ENCODE measurements around the gene IKZF2. TPM values are rescaled to one million over a fixed set of nuclear protein-coding genes. Genes with fewer than 3 reads are reported as not detected.

IKZF2 gene
- total and polyA plus RNA-seq, 2 of the 4 experiments (the other 2 are of a cell fraction), result 2.1 to 25.5 TPM

DNA sequence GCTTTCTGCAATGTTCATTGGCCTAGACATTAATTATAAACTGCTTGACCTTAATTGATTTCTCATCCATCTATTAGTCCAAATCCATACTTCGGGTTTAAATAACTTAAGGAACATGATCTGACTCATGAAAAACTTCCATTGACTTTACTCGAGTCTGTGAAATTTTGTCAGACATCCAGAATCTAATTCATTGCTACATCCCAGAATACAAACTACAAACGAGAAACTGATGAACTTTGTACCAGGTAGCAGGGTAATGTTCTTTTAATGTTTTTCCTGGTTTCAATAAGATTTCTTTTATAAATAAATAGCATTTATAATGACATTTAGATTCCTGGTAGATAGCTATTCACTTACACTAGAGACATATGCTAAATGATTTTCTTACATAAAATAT is 36.0 kb upstream of the IKZF2 start:
- peak overlapping the region; percentile 28; the same call in 1 of the 2 replicates for H3K56ac ChIP-seq (ENCODE audit: extremely low read depth, insufficient read depth, low read length)
- H3K9ac ChIP-seq (ENCODE audit: low read depth, low read length), result no peak overlapping the region; the same call in 1 of the 2 replicates
- H3K18ac ChIP-seq (ENCODE audit: low read depth, low read length), result peak overlapping the region; percentile 87
- no peak for TF ChIP-seq RCOR1 (IDR thresholded peaks at IDR 0.05; ENCODE audit: insufficient replicate concordance, low read length)
- TF ChIP-seq FOS (IDR thresholded peaks at IDR 0.05; ENCODE audit: low read depth, low read length), result no peak
- TF ChIP-seq MAFK (IDR thresholded peaks at IDR 0.05; ENCODE audit: low read depth, low read length), result no peak
- TF ChIP-seq, protein P1, sequence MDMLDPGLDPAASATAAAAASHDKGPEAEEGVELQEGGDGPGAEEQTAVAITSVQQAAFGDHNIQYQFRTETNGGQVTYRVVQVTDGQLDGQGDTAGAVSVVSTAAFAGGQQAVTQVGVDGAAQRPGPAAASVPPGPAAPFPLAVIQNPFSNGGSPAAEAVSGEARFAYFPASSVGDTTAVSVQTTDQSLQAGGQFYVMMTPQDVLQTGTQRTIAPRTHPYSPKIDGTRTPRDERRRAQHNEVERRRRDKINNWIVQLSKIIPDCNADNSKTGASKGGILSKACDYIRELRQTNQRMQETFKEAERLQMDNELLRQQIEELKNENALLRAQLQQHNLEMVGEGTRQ (IDR thresholded peaks at IDR 0.05; ENCODE audit: low read depth, low read length), result no peak
- TF ChIP-seq CEBPB (IDR thresholded peaks at IDR 0.05; ENCODE audit: low read depth, low read length), result no peak
- TF ChIP-seq CHD1 (IDR thresholded peaks at IDR 0.05; ENCODE audit: low read depth, low read length), result no peak
- TF ChIP-seq, protein P2, sequence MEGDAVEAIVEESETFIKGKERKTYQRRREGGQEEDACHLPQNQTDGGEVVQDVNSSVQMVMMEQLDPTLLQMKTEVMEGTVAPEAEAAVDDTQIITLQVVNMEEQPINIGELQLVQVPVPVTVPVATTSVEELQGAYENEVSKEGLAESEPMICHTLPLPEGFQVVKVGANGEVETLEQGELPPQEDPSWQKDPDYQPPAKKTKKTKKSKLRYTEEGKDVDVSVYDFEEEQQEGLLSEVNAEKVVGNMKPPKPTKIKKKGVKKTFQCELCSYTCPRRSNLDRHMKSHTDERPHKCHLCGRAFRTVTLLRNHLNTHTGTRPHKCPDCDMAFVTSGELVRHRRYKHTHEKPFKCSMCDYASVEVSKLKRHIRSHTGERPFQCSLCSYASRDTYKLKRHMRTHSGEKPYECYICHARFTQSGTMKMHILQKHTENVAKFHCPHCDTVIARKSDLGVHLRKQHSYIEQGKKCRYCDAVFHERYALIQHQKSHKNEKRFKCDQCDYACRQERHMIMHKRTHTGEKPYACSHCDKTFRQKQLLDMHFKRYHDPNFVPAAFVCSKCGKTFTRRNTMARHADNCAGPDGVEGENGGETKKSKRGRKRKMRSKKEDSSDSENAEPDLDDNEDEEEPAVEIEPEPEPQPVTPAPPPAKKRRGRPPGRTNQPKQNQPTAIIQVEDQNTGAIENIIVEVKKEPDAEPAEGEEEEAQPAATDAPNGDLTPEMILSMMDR (conservative IDR thresholded peaks at IDR 0.05; ENCODE audit: low read depth, low read length), result no peak
- TF ChIP-seq MAZ (IDR thresholded peaks at IDR 0.05; ENCODE audit: borderline replicate concordance, low read depth, low read length), result no peak
- no peak for TF ChIP-seq POLR2A (IDR thresholded peaks at IDR 0.05; ENCODE audit: low read depth, low read length)
- no peak for TF ChIP-seq NFE2L2 (IDR thresholded peaks at IDR 0.05; ENCODE audit: low read depth, low read length)
- TF ChIP-seq RFX5 (IDR thresholded peaks at IDR 0.05; ENCODE audit: low read depth, low read length), result no peak
- TF ChIP-seq SMC3 (IDR thresholded peaks at IDR 0.05; ENCODE audit: low read depth, low read length), result no peak
- TF ChIP-seq RAD21 (IDR thresholded peaks at IDR 0.05; ENCODE audit: low read length), result no peak
- TF ChIP-seq BHLHE40 (IDR thresholded peaks at IDR 0.05; ENCODE audit: low read depth, low read length), result no peak
- no peak for TF ChIP-seq MXI1 (IDR thresholded peaks at IDR 0.05; ENCODE audit: borderline replicate concordance, low read depth, low read length)
- TF ChIP-seq, protein P3, sequence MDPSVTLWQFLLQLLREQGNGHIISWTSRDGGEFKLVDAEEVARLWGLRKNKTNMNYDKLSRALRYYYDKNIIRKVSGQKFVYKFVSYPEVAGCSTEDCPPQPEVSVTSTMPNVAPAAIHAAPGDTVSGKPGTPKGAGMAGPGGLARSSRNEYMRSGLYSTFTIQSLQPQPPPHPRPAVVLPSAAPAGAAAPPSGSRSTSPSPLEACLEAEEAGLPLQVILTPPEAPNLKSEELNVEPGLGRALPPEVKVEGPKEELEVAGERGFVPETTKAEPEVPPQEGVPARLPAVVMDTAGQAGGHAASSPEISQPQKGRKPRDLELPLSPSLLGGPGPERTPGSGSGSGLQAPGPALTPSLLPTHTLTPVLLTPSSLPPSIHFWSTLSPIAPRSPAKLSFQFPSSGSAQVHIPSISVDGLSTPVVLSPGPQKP (IDR thresholded peaks at IDR 0.05; ENCODE audit: borderline replicate concordance, low read depth, low read length), result no peak
- in situ Hi-C loops (cut with MboI; ENCODE audit: low sequenced_read_pairs), result no loop called here
- no peaks in the 10 kb centered on the region for H3K79me1 ChIP-seq (ENCODE audit: low read depth in 1 of 2, low read length in 2 of 2)
- H3K23ac ChIP-seq (ENCODE audit: low read depth, low read length), result peak overlapping the region; percentile 66; the same call in 1 of the 2 replicates
- H4K5ac ChIP-seq (ENCODE audit: low read depth, low read length), result no peak overlapping the region
- H4K20me1 ChIP-seq (ENCODE audit: insufficient read depth, low read length), result no peaks in the 10 kb centered on the region
- no peaks in the 10 kb centered on the region for H3K36me3 ChIP-seq (ENCODE audit: control insufficient read depth, insufficient read depth, low read length)
- H4K8ac ChIP-seq (ENCODE audit: low read depth in 2 of 2, low read length in 2 of 2), result peak overlapping the region; percentile 73 to 83
- ATAC-seq (ENCODE audit: low read depth) (no peak), DNase-seq (peak; percentile 24)
- H3K9me1 ChIP-seq (ENCODE audit: insufficient read depth, low read length), result peaks cover 5% of the 10 kb centered on the region; the same call in 1 of the 2 replicates
- peak overlapping the region; percentile 25; the same call in 1 of the 2 replicates for H3K14ac ChIP-seq (replicated peaks; ENCODE audit: low read depth, low read length)
- no peaks in the 10 kb centered on the region for H3K27me3 ChIP-seq (ENCODE audit: control insufficient read depth, insufficient read depth, low read length)
- CTCF ChIA-PET, result interaction anchor here (0.7 to 1.2 kb wide), 3 partner anchors 34 to 92 kb away, joined by 3 read pairs; no protein-coding TSS in a partner anchor
- no peak overlapping the region for H2AK5ac ChIP-seq (ENCODE audit: low read depth, low read length)
- peaks cover 5% of the 10 kb centered on the region; the same call in 1 of the 2 replicates for H3K4me1 ChIP-seq (ENCODE audit: control insufficient read depth, insufficient read depth, low read length)
- intact Hi-C loops (cut with micrococcal nuclease), result no loop called here
- no peak overlapping the region for H3K4me3 ChIP-seq (ENCODE audit: insufficient read depth, low read depth, low read length)
- H2AFZ ChIP-seq (replicated peaks; ENCODE audit: low read length, poor library complexity), result no peak overlapping the region
- H3K4ac ChIP-seq (ENCODE audit: low read depth, low read length), result peak overlapping the region; percentile 50
- BruUV-seq (replicated peaks), result no TSS peak
- peak overlapping the region; percentile 90 for H2BK20ac ChIP-seq (ENCODE audit: low read depth, low read length)
- peak overlapping the region; percentile 73; the same call in 1 of the 2 replicates for H3K27ac ChIP-seq (ENCODE audit: insufficient read depth, low read length)
- H4K91ac ChIP-seq (ENCODE audit: insufficient read depth, low read depth, low read length), result peak overlapping the region; percentile 27; the same call in 1 of the 2 replicates
- peak overlapping the region; percentile 26; the same call in 1 of the 2 replicates for H3K4me2 ChIP-seq (ENCODE audit: low read depth, low read length)
- H2BK120ac ChIP-seq (ENCODE audit: low read depth, low read length), result peak overlapping the region; percentile 89
- peak overlapping the region; percentile 99 for H2BK5ac ChIP-seq (ENCODE audit: low read depth, low read length, poor library complexity, severe bottlenecking)
- H2BK15ac ChIP-seq (ENCODE audit: low read depth, low read length), result 0 out of 3 replicates have a peak overlapping the region, but pooled peaks have one; percentile 59
- no peaks in the 10 kb centered on the region; the same call in 1 of the 2 replicates for H3K9me3 ChIP-seq (ENCODE audit: control insufficient read depth, insufficient read depth, low read length)
- POLR2A ChIA-PET (ENCODE audit: unreplicated experiment), result no interaction called here
- dilution Hi-C loops (cut with HindIII; ENCODE audit: low sequenced_read_pairs, unreplicated experiment), result no loop called here
- WGBS, 2 experiments (ENCODE audit: extremely low coverage in 2 of 2, insufficient read length in 1 of 2), result no CpG with 5 or more reads among the region's 3 CpGs
- H2AK9ac ChIP-seq (replicated peaks; ENCODE audit: low read depth, low read length, poor library complexity), result no peak overlapping the region

All from IMR-90 (cell line).